GM21515 (cell line): ENCODE data around the gene EDN3.
"Not testable (repeated sequence)": the region's sequence is repeated elsewhere in the genome, so short reads cannot be mapped to it uniquely, and the experiment has no call there.

ENCODE experiments used
- ATAC-seq: cut with Tn5 transposase; IDR thresholded peaks from one replicate; pipeline ENCODE4 v1.9.1; 2021; ENCODE audit not compliant: unreplicated experiment

Gene EDN3

DNA sequence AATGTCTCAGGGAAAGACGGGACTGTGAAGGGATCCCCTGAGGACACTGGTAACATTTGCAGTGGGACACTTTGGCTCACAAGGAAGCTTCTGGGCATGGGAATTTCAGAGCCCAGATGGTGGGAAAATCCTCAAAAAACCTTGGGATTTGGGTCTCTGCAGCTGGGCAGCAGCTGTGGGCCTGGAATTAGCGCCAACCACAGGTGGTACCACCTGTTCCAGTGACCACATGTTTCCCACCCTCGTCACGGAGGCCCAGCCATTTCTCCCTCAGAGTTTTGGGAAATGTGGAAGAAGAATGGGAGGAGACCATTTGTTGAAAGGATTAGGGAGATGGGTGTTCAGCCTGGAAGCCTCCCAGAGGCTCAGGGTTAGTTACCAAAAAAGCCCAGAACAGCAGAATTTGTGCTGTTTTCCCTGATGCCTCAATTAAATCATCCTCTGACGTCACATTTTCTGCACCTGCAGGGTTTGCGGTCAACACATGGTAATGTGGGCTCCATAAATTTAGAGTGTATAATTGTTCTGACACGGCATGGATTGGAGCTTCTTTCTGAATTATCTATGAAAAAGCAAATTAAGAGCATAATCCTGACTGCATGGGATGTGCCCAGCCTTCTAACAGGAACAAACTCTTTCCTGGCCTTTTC is 34.4 kb downstream of the EDN3 start:
- ATAC-seq: no peak

DNA sequence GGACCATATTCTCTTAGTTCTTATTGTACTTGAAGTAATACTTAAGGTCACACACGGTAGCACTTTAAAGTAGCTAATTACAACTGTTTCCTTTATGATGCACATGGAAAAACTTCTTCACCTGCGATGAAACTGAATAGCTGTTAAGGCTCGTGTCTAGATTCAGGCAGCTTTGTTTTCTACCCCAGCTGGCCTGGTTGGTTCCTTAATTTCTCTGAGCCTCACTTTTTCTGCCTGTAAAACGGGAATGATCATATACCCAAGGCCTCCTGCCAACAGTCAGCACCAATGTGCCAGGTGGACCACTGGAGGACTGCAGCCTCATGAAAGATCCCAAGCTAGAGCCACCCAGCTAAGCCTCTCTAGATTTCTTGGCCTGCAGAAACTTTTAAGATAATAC is 35.0 kb downstream of the EDN3 start:
- ATAC-seq: no peak

DNA sequence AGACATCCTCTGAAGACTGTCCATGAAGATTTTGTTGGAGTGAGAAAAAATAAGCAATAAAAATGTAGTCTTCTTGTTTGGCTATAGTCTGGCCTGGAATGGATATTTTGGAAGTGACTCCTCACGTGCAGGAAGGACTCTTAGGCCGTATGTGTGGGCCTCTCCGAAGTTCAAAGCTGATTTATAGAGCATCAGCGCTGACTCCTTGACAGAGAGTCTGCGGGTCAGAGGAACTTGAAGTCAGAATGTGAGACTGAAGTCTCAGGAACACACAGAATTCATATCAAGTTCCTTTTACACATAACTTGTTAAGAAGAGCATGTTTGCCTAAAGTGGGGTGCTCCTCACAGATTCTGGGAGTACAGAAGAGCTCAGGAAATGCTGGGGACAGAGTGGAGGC is 36.1 kb downstream of the EDN3 start:
- no peak for ATAC-seq

DNA sequence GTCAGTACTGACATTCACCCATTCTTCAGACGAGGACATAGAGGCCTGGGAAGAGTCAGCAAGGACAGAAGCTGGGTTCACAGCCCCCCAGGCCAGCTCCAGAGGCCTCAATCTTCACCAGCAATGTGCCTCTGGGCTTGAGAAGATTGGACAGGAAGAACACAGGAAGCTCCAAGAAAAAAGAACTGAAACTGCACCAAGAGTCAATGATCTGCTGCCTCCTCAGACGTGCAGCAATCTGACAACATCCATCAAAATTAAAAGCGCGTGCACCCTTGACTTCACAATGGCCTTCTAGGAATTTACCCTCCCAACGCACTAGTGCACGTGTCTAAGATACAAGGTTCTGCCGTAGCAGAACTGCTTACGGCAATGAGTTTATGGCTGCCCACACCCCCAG is 38.0 kb downstream of the EDN3 start:
- not testable (repeated sequence) for ATAC-seq

DNA sequence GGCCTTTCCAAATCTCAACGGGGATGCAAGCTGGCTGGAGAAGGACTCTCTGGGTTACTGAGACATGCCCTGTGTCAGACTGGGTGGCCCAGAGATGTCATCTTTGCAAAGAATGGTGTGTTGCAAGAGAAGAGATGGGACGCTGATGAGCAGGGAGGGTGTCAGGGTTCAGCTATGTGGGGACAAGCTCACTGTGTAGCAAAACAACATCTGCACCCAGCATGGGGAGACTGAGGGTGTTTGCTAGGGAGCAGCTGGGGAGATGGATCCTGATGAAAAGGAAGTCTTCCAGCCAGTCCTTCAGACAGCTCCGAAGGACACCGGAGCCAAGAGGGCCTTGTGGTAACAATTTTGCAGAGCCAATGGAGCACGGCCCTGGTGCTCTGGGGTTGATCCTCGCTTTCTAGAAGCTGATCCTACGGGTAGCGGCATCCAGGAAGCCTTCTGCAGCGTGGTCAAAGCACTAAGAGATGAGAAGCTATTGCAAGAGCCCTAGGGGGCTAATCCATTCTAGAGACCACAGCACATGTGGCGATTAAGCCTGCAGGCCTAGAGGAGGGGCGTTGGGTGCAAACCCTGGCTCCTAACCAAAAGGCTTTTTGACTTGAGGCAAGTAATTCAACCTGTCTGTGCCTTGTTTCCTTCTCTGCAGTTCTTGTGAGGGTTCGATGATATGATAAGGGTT is 39.9 kb downstream of the EDN3 start:
- no peak for ATAC-seq

DNA sequence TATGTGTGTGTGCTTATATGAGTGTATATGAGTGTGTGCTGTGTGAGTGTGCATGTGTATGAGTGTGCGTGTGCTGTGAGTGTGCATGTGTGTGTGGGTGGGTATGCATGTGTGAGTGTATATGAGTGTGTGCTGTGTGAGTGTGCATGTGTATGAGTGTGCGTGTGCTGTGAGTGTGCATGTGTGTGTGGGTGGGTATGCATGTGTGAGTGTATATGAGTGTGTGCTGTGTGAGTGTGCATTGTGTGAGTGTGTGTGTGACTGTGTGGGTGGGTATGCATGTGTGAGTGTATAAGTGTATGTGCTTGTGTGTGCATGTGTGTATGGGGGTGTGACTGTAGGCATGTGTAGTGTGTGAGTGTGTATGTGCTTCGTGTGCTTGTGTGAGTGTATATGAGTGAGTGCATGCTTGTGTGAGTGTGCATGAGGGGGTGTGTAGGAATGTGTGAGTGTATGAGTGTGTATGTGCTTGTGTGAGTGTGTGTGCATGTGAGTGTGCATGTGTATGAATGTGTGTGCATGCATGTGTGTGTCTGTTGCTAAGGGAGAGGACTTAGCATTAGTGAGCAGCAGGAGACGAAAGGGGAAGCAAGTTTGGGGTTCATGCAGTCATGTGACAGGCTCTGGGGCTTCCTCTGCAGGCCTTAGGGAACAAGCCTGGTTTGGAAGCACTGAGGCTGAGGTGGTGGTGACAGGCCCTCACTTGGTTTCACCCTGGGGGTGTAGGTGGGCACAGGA is 41.0 kb downstream of the EDN3 start:
- ATAC-seq: not testable (repeated sequence)

DNA sequence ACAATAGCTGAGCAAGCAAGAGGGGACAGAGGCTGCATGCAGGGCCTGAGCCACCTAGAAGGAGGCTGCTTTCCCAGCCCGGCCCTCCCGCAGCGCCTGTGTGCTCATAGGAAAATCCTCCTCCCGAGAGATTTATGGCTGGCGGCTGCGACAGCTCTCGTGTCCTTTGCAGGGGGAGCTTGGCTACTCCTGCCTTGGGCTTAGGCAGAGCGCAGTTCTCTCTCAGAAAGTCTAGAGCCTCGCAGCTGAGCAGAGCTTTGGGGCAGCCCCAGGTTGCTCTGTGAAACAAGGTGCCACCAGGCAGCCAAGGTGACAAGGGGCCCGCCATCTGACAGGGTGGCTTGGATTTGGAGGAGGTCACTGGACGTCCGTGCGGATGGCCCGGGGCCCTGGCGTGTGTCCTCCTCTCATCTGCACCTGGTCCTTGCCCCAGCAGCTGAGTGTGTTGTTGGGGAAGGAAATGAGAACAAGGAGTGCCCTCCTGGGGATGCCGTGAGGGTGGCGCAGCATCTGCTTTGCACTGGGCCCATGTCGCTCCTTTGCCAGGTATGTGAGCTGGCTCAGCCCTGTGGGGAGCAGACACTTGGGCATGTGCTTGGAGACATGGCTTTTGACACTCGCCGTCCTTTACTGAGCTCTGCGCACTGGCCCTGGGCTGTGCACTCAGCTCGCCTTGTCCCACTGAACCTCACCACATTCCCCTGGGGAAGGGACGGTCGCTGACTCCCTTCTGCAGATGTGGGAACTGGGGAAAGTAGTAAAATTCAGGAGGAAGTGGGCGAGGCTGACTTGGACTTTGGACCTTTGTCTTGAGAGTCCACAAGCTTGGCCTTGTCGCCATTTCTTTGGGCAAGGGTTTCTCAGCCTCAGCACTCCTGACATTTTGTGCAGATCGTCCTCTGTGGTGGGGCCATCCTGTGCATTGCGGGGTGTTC is 41.9 kb downstream of the EDN3 start:
- ATAC-seq: no peak

DNA sequence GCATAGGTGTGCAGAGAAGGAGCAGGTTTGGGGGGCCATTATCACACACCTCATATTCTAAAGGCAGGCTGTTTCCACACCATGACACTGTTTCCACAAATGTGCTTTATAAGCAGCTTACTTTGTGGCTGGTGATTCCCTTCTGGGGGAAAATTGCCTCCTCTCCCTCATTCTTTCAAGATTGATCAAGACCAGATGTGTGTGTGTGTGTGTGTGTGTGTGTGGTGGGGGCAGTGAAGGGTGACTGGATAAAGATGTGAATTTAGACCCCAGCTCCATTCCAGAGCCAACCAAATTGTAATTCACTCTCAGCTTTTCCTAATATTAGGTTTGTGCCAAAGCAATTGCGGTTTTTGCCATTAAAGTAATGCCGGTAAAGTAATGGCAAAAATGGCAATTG is 45.6 kb downstream of the EDN3 start:
- ATAC-seq: no peak

DNA sequence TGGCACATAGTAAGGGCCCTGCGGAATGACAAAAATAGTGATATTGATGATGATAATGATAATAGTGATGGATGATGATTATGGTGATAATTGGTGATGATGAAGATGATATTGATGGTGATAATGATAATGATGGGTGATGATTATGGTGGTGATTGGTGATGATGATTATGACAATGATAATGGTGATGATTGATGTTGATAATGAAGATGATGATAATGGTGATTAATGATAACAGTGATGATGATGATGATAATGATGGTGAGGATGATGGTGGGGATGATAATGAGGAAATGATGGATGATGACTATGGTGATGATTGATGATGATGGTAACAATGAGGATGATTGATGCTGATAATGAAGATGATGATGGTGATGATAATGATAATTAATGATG is 48.9 kb downstream of the EDN3 start:
- no peak for ATAC-seq

DNA sequence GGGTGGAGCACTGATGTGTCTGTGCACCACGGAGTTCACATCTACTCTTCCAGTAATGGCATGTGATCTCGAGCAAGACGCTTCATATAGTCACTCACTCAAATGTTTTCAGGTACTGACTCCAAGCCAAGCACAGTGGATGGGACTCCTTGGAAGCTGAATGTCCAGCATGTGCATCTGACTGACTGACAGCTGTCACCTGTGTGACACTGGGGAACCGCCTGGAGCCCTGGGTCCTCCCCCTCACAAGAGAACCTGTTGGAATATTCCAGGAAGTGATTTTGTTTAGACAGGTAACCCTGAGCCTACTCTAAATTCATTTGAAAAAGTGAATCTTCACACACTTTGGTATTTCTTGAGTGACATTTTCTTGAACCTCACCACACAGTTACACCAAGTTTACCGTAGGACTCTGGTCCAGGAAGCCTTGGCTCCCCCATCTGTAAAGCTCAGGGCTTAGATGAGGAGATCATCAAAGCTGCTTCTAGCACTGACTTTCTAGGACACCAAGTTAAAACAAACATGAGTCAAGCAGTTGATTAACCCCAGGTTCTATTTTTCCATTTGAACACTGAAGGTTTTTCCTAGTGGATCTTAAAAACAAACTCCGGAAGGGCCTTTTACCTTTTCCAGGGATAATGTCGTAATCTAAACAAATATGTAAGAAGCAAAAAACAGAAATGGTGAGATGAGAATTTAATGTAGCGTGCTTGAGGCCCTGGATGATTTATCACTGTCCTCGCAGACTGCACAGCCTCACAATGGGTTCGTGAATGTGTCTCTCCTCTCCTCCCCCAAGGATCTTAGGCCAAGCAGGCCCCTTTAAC is 50.1 kb downstream of the EDN3 start:
- no peak for ATAC-seq

DNA sequence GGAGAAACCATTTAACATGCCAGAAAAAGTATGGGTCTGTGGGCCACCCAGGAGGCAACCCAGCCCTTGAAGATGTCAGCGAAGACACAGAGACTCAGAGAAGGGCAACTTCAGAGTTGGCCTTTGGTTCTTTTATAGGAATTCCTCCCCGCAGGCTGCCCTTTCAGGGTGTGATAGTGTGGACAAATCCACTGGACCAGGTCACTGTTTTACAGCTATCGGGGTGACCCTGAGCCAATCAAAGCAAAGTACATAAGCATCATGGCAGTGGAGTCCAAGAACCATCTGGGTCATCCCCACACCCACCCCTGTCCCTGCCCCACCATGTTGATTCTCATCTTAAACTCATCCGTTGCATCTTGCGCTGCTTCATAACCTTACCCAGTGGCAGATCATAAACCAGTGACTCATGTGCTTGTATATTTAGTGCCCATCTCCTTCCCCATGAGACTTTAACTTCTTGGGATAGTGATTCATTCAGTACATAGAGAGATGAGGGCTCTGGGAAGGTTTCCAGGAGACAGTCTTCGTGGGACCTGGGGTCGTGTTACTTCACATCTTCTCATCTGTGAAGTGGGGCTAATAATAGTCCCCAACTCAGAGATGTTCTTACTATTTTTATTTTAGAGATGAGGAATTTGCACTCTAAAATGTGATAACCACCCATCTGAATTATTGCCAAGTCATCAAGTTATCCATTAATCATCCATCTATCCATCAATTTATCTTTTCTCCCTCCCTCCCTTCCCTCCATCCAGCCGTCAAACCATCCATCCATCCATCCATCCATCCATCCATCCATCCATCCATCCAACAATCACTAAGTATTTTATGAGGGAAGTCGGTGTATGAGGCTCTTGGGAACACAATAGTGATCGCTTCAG is 51.0 kb downstream of the EDN3 start:
- no peak for ATAC-seq

DNA sequence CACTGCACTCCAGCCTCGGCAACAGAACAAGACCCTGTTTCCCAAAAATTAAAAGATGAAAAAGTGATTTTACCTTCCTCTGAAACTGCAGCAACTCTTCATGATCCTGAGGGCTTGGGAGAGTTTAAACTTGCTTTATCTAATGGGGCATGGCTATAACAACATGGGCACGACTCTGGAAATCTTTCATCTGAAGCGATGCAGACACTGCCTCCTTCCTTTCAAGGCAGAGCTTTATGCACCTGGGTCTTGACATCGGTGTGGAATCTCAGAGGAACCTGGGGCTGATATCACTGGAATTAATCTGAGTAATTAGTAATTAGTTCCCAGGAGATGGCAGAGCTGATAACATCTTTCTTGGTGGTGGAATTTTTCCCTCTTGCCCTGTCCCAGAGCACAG is 52.1 kb downstream of the EDN3 start:
- ATAC-seq: no peak

DNA sequence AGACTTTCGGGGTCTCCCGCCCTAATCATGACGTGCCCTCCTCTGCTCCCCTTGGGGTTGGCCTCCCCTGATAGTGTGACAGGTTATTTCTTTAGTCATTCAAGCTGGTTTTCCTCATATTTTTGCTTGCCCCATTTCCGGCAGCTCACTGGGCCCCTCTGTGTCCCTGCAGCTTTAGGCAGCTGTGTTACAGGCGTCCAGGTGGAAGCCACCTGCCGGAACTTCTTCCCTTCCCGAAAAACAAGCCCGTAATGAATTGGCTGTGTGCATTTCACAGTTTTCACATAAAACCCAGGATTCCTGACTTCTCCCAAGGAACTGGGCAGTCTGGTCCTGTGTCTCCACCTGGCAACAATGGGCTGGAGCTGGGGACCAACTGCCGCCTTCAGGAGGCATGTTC is 52.6 kb downstream of the EDN3 start:
- ATAC-seq: no peak

DNA sequence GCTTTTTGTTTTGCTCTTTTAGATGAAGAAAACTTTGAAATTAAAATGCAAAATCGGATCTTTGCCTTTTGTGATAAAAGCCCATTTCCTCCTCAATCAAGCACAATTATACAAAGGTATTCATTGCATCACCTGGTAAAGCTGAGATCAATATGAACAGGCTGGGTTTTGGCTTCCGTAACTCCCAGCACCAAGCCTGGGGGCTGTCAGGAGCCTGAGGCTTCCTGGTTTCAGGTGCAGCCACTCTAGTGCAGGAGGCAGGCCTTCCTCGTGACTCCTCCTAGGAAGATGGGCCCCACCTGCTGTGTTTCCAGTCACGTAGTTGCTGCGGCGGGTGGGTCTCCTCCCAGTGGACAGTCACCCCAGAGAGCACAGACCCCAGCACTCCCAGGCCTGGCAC is 54.0 kb downstream of the EDN3 start:
- no peak for ATAC-seq

DNA sequence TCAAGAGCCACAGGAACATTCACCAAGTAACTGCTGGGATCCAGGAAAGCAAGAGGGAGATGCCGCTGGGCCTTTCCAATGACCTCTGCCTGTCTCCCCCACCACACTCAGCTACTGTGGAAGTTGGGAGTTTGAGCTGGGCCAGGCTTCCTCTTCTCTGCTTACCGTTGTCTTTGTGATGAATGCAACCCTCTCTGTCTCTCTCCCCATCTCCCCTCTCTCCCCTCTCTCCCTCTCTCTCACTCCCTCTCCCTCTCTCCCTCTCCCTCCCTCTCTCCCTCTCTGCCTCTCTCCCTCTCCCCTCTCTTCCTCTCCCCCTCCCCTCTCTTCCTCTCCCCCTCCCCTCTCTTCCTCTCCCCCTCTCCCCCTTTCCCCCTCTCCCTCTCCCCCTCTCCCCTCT is 54.8 kb downstream of the EDN3 start:
- ATAC-seq: no peak

DNA sequence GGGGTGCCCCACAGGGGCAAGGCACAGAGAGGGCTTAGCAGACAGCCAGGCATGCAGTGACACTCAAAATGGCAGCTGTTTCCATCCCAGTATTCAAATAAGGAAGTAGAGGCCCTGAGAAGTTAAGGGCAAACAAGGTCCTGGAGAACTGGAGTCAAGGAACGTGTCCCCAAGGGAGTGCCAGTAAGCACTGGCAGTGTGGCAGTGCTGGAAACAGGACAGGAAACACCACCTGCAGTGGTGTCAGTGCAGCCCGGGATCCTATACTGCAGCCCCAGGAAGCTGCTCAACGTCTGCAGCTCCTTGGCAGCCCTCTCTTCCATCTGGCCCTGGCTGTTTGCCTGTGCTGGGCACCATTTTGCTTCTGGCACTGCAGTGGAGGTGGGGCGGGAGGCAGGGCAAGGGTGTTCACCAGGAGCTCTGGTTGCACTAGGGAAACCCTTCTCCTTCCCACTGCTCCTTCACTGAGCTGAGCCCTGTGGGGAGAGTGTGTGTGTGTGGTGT is 56.3 kb downstream of the EDN3 start:
- ATAC-seq: no peak

DNA sequence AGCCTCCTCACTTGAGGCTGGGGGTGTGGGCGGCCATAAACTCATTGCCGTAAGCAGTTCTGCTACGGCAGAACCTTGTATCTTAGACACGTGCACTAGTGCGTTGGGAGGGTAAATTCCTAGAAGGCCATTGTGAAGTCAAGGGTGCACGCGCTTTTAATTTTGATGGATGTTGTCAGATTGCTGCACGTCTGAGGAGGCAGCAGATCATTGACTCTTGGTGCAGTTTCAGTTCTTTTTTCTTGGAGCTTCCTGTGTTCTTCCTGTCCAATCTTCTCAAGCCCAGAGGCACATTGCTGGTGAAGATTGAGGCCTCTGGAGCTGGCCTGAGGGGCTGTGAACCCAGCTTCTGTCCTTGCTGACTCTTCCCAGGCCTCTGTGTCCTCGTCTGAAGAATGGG is 58.4 kb downstream of the EDN3 start:
- not testable (repeated sequence) for ATAC-seq

DNA sequence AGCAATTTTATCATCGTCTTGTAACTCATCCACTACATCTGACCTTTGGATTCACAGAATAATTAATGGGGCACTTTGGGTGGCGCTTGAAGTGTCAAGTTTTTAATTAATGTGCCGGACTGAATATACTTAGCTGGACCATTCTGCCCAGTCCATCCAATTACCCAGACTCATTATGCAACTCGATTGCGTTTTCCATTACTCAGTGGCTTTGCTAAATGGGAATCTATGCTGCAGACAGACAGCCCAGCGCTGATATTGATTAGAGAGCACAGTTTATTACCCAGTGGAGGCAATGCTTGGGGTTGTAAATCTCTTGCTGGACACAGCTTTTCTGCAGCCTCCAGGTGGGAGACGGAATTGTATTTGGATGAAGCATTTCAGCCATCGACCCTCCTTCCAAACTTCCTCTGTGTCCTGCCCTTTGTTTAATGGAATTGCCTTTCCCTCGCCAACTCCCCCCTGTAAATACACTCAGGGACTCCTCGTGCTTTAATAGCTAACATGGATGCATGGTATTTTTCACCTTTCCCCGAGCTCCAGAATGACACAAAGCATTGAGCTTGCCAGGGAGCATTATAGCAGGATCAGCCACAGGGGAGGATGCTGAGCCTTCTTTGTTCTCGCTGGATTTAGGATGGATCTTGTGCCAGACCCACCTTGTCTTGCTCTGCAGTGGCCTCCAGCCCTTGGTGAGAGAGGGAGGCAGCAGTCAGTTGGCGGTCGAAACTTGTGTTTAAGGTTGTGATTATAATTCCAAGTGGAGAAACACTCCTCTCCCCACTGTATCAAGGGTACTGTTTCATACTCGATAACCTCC is 59.7 kb downstream of the EDN3 start:
- ATAC-seq: no peak
